Subcutaneous abdominal adipose tissue (tissue), 5 donors: ENCODE data around the gene RPS21.

Source experiments
- H3K27ac ChIP-seq: one replicate; pipeline ENCODE4 v1.7.0; 2013; ENCODE audit warnings: low read depth, mild to moderate bottlenecking, inconsistent platforms, low read length, moderate library complexity
- H3K27me3 ChIP-seq, 5 donors: one replicate each; pipeline ENCODE4 v1.7.0; 2013; ENCODE audit warnings: low read length in 5 of 5, inconsistent platforms in 1 of 5; ENCODE audit not compliant: control insufficient read depth in 5 of 5, insufficient read depth in 4 of 5
- H3K36me3 ChIP-seq, 5 donors: one replicate each; pipeline ENCODE4 v1.7.0; 2013; ENCODE audit warnings: low read length in 5 of 5; ENCODE audit not compliant: control insufficient read depth in 5 of 5, insufficient read depth in 5 of 5
- H3K4me1 ChIP-seq, 5 donors: one replicate each; pipeline ENCODE4 v1.7.0; 2013; ENCODE audit warnings: low read length in 5 of 5, mild to moderate bottlenecking in 3 of 5, moderate library complexity in 1 of 5; ENCODE audit not compliant: control insufficient read depth in 5 of 5, insufficient read depth in 5 of 5
- H3K4me3 ChIP-seq, 5 donors: one replicate each; pipeline ENCODE4 v1.7.0; 2013; ENCODE audit warnings: low read length in 5 of 5, low read depth in 1 of 5
- H3K9ac ChIP-seq, 5 donors: one replicate each; pipeline ENCODE4 v1.7.0; 2013; ENCODE audit warnings: low read length in 5 of 5, mild to moderate bottlenecking in 4 of 5, moderate library complexity in 3 of 5
- H3K9me3 ChIP-seq, 5 donors: one replicate each; pipeline ENCODE4 v1.7.0; 2013; ENCODE audit warnings: low read length in 5 of 5; ENCODE audit not compliant: control insufficient read depth in 5 of 5
- donor health status: healthy.
- donor health status: healthy.
- donor health status: healthy.
- donor health status: healthy.
- donor health status: healthy.

The RPS21 gene

DNA sequence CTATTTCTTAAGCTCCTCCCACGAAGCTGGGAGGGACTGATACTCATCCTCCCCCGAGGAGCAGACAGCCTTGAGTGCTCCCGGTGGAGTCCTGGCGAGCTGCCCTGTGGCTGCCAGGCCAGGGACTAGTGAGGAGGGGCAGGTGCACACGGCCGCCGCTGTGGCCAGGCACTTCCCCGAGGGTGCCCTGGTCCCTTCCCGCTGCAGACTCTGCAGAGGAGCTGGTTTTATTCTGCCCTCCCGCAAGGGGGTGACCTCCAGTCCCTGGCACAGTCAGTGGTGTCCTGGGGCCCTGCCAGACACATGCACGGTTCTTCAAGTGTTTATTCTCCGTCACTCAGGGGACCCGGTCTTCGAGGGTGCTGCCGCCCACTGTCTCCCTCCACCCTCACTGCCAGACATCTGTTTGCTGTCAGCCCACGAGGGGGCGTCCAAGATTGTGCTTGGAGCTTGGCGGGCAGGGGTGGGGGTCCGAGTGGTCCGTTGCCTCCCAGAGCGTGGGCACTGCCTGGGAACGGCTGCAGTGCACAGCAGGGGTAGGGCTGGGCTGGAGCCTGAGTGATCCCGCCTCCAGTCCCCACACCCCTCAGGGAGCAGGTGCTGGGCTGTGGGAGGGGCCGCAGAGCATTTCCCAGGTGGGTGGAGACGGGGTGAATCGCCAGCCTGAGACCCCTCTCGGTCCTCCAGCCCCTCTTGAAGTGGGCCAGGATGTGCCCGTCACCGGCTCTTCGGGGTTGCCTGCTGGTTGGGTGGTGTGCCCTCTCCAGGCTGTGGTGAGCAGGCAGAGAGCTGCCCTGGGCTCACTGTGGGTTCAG is 23.2 kb downstream of the RPS21 start:
- peak overlapping the region in 1 of 5 donors; percentile 10 for H3K9ac ChIP-seq
- no peaks in the 10 kb centered on the region for H3K9me3 ChIP-seq
- H3K4me3 ChIP-seq: no peak overlapping the region
- no peak overlapping the region for H3K27ac ChIP-seq
- H3K36me3 ChIP-seq: no peaks in the 10 kb centered on the region
- H3K4me1 ChIP-seq: peaks cover 0 to 33% (median 29%) of the 10 kb centered on the region in 5 donors
- H3K27me3 ChIP-seq: peaks cover 6 to 18% (median 9%) of the 10 kb centered on the region in 5 donors

DNA sequence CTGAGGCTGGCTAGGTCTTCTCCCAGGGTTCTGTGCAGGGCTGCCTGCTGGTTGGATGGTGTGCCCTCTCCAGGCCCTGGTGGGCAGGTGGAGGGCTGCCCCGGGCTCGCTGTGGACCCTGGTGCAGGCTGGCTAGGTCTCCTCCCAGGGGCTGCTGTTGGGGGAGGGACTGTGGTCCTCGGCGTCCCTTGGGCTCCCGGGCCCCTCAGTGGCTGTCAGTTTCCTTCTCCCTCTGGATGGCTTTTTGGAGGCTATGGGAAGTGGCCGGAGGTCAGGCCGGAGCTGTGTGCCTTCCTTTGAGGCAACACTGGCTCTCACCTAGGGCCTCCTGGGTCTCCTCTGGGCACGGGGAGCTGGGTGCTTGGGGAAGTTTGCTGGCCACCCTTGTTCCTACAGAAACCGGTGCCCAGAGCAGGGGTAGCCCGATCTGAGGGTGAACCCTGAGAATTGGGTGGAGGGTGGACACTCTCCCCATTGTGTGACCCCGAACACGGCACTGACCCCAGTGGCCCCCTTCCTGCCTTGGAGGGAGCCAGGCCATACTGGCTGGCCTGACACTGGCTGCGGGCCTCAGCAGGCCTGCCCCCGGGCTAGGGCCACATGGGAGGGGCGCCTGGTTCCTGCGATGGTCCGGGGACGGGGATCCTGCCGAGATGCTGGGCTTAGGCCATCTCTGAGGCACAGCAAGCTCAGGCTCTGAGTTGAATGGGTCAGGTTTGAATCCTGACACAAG is 24.0 kb downstream of the RPS21 start:
- no peak overlapping the region for H3K4me3 ChIP-seq
- no peak overlapping the region for H3K27ac ChIP-seq
- H3K4me1 ChIP-seq: peaks cover 0 to 25% (median 22%) of the 10 kb centered on the region in 5 donors
- no peak overlapping the region for H3K9ac ChIP-seq
- H3K36me3 ChIP-seq: no peaks in the 10 kb centered on the region
- H3K9me3 ChIP-seq: no peaks in the 10 kb centered on the region
- peaks cover 6 to 22% (median 12%) of the 10 kb centered on the region in 5 donors for H3K27me3 ChIP-seq

DNA sequence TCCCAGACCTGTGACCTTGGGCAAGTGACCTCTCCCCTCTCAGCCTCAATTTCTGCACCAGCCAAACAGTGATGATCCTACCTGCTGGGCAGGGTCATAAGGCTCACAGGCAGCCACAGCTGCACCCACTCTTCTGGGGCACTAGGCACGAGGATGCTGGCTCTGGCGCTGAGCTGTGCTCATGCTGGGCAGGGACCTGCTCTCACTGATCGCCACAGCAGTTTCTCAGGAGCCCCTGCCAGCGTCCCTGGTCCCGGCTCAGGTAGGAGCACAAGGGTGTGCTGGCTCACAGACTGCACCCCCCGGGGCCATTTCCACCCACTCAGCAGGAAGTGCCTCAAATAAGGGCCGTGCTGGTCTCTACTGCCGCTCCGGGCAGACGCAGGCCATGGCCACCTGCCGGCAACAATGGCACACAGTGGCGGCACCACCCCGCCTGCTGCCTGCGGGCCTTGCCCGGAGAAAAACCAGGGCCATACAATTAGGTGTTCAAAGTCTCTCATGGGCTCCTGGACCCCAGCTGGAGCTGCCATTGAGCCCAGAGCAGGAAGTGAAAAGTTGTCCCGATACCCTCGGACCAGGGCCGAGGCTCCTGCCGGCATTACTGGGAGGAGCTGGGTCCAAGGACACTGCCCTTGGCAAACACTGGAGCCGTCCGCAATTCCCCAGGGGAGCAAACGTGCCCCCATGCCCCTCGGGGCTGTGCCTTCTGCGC is 24.7 kb downstream of the RPS21 start:
- Histone ChIP-seq H3K27ac (no peak overlapping the region), H3K4me3 (no peak overlapping the region), H3K36me3 (no peaks in the 10 kb centered on the region), H3K4me1 (peaks cover 0 to 18% (median 15%) of the 10 kb centered on the region in 5 donors), H3K9ac (no peak overlapping the region), H3K9me3 (no peaks in the 10 kb centered on the region), H3K27me3 (peaks cover 8 to 26% (median 17%) of the 10 kb centered on the region in 5 donors)

DNA sequence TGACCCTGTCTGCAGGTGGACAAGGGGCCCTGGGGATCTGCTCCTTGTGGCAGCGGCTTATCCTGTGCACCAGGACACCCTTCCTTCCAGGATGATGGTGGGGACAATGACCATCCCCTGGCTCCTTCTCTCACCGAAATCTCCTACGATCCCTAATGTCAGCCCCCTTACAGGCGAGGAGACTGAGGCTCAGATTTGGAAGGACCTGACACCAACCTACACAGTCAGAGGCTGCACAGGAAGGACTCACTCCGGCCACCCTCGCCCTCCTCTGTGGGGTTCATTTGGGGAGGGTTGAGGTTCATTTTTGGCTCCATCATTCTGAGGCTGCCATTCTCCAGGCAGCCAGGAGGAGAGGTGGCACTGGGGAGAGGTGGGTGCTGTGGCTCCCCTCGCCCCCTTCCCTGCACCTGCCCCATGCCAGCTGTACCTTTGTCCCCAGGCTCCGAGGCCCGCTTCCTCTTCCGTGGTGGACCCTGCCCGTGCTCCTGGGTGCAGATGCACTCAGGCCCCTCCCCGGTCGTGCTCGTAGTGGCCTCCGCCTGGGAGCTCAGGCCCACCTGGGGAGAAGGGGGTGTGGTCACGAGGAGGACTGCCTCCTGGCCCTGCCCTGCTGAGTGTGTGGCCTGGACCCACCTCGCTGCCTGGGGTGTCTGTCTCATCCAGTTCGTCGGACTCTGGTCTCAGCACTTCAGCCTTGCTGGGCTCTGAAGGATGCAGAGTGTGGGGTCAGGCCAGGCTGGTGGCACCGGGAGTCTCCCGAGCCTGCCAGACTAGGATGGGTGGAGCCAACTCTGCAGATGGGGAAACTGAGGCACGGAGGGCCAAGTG is 25.5 kb downstream of the RPS21 start:
- Histone ChIP-seq H3K4me1 (peaks cover 0 to 15% (median 11%) of the 10 kb centered on the region in 5 donors), H3K9me3 (no peaks in the 10 kb centered on the region), H3K27me3 (peaks cover 9 to 33% (median 22%) of the 10 kb centered on the region in 5 donors), H3K36me3 (no peaks in the 10 kb centered on the region), H3K9ac (no peak overlapping the region), H3K27ac (no peak overlapping the region), H3K4me3 (no peak overlapping the region)

DNA sequence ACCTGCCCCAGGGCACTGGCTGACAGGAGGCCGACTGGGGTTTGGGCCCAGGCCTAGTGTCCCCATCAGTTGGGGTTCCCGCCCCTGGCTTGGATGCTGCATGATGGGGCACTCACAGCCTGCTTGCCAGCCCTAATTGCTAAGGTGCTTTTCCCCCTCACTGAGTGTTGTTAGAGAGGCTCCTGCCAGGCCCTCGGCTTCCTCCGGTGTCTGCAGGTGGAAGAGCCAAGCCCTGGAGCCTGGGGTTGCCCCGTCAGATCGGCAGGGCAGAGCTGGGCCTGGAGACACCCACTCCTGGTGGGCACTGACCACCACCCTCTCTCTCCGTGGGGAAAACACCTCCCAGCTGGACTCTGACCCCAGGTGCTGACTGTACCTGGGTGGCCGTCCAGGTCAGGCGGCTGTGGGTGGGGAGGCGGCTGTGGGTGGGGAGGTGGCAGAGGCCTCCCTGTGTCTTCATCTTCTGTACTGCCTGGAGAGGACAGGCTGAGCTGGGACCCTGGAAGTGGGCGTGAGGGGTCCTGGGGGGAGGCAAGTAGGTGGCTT is 26.2 kb downstream of the RPS21 start:
- H3K27ac ChIP-seq: no peak overlapping the region
- H3K36me3 ChIP-seq: no peaks in the 10 kb centered on the region
- no peak overlapping the region for H3K4me3 ChIP-seq
- no peak overlapping the region for H3K9ac ChIP-seq
- peaks cover 0 to 9% (median 6%) of the 10 kb centered on the region in 5 donors for H3K4me1 ChIP-seq
- no peaks in the 10 kb centered on the region for H3K9me3 ChIP-seq
- H3K27me3 ChIP-seq: peaks cover 9 to 37% (median 25%) of the 10 kb centered on the region in 5 donors

DNA sequence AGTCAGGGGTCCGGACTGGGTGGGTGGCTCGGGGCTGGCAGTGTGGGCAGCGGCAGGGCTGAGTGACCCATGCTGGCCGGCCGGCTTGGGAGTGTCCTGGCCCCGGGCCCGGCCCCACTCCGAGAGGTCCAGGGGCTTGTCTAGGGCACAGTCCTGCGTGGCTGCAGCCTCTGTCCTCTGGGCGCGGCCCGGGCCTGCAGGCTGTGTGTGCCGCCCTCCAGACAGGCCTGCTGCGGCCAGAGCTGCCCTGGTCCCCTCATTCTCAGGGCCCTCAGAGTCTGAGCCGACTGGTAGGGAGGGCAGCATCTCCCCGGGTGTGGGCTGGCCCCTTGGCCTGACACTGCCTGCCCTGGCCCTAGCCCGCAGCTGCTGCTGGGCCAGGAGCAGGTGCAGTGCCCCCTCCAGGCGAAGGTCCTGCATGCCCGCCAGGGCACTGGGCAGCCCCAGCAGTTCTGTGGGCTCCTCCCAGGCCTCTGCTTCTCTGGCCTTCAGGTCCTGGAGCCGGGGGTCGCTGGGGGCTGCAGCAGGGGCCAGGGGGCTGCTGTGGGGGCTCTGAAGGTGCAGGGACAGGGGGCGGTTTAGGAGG is 27.1 kb downstream of the RPS21 start:
- no peaks in the 10 kb centered on the region for H3K36me3 ChIP-seq
- H3K27me3 ChIP-seq: peaks cover 4 to 40% (median 28%) of the 10 kb centered on the region in 5 donors
- peaks cover 0 to 9% (median 6%) of the 10 kb centered on the region in 5 donors for H3K4me1 ChIP-seq
- H3K27ac ChIP-seq: no peak overlapping the region
- no peaks in the 10 kb centered on the region for H3K9me3 ChIP-seq
- no peak overlapping the region for H3K9ac ChIP-seq
- no peak overlapping the region for H3K4me3 ChIP-seq

DNA sequence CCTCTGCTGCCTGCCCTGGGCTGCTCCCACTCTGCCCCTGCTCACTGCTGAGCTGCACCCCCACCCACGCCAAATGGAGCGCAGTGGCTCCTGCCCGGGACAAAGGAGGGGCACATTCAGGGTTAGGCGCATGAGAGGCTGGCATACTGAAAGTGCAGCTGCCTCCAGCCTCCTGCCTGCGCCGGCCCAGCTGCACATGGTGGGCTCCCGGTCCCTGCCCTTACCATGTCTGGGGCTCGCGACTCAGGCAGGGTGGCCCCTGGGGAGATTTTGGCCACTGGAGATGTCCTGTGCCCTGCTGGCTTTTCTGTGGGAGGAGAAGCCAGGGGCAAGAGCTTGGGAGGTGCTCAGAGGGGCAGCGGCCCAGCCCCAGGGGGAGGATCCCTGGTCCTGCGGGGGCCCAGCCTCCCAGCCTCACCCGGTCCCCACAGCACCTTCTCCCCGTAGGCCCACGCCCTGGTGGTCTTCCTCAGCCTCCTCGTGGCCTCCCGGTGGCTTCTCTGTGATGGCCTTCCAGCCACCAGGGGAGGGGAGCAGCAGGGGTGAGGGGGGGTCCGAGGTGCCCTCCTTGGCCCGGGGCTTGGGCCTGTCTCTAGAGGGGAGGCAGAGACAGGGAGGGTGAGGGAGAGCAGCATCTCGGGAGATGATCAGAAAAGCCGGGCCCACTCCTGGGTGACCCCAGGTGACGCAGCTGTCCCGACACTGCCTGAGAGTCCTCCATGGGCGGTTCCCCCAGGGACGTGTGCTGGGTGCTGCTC is 28.6 kb downstream of the RPS21 start:
- no peak overlapping the region for H3K4me3 ChIP-seq
- H3K36me3 ChIP-seq: no peaks in the 10 kb centered on the region
- peaks cover 0 to 51% (median 30%) of the 10 kb centered on the region in 5 donors for H3K27me3 ChIP-seq
- H3K9me3 ChIP-seq: no peaks in the 10 kb centered on the region
- no peak overlapping the region for H3K9ac ChIP-seq
- H3K27ac ChIP-seq: no peak overlapping the region
- no peaks in the 10 kb centered on the region for H3K4me1 ChIP-seq

DNA sequence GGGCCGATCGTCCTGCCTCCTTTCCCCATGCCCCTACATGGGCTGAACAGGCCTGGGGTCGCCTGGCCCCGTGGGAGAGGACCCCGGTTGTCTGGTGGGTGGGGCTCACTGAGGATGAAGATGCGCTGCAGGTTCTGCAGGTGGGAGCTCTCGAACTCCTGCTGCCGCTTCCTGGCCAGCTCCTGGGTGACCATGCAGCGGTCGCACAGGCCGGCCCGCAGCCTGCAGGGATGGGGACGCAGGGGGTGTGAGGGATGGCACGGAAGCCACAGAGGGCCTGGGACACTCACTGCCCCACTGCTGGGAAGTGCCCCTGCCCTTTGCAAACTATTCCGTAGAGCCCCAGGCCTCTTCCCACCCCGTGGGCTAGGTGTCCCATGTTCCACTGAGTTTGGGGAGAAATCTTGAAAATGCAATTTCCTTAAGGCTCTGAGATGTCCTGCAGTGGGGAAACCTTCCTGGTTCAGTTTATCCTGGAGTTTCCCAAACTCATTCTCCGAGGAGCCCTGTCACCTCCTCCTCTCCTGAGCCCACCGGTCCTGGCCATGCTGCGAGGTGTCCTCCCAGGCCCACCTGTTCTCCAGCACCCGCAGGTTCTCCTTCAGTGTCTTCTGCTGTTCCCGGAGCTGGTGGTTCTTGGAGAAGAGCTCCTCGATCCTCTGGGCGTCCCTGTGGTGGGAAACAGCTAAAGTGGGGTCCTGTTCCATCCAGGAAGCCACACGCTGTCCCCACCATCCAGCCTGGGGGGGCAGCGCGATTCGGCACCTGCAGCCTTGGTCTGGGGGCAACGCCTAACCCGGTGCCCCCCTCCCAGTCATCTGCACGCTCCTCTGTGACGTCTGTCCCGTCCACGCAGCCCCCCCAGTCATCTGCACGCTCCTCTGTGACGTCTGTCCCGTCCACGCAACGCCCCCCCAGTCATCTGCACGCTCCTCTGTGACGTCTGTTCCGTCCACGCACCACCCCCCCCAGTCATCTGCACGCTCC is 30.0 kb downstream of the RPS21 start:
- no peaks in the 10 kb centered on the region for H3K4me1 ChIP-seq
- no peak overlapping the region for H3K9ac ChIP-seq
- peaks cover 0 to 2% (median 0%) of the 10 kb centered on the region in 5 donors for H3K9me3 ChIP-seq
- no peaks in the 10 kb centered on the region for H3K36me3 ChIP-seq
- no peak overlapping the region for H3K27ac ChIP-seq
- H3K27me3 ChIP-seq: peaks cover 0 to 51% (median 31%) of the 10 kb centered on the region in 5 donors
- no peak overlapping the region for H3K4me3 ChIP-seq
